Midbrain (tissue), 1 donor: ENCODE results near the gene C3orf20.

Experiments
- DNase-seq: peaks from one replicate; lab custom pipeline; 2025; lab: John Stamatoyannopoulos, UW

C3orf20 gene

DNA sequence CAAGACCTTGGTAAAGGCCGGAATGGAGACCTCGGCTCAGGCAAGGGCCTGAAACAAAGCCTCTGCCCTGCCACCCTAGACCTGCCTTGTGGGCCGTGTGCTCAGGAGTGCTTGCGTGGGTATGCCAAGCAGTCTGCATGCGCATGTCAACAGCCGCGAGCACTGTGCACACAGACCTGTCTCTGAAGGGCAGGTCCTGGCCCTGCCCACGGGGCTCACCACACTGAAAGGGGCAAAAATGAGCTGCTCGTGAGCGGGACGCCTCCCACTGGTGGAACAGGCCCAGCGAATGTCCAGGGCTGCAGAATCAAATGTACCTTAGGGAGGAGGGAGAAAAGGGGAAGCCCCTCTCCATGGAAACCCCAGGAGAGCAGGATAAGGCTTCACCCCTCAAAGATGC is 99.5 kb downstream of the C3orf20 start:
- DNase-seq = no peak

DNA sequence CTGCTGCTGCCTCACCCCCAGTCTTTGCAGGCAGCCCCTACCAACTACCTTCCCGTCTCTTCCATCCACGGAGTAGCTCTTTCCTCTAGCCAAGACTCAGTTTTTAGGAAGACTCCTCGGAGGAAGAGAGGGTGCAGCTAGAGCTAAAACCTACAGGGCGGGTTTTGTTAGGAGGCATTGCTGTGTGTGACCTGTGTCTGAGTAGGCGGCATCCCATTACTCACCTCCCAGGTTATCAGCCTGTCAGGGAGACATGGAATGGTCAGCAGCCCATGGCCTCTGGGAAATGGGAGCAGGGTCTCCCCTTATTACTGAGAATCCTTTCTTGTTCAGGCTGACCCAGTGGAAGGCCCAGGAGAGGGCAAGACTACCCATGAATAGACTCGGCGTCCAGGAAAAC is 100.1 kb downstream of the C3orf20 start:
- DNase-seq = no peak

DNA sequence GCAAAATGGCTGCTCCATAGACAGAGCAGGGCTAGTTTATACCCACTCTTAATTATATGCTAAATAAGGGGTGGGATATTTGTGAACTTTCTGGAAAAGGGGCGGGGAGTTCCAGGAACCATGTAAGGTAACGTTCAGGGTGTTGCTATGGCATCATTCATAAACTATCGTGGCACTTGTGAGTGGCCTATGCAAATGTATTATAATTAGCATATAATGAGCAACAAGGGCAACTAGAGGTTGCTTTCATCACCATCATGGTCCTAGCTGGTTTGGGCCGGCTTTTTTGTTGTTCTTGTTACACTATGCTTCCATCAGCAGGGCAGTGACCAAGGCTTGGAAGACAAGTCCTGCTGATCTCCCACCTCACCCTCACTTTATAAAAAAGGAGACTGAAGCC is 100.6 kb downstream of the C3orf20 start:
- DNase-seq = no peak

DNA sequence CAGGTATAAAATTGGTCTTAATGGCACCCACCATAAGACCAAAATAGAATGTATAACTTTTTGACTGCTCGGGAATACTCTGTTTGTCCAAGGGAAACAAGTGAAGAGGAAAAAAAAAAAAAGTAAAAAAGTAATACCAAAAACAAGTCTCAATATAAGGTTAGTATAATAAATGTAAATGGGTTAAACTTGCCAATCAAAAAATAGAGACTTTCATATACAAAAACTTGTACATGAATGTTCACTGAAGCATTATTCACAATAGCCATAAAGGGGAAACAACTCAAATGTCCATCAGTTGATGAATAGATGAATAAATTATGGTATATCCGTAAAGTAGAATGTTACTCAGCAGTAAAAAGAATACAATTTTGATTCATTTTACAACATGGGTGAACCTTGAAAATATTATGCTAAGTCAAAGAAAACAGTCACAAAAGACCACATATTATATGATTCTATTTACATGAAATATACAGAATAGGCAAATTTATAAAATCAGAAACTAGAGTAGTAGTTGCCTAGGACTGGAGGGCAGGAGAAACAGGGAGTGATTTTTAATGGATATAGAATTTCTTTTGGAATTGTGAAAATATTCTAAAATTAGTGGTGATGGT is 104.2 kb downstream of the C3orf20 start:
- no peak for DNase-seq

DNA sequence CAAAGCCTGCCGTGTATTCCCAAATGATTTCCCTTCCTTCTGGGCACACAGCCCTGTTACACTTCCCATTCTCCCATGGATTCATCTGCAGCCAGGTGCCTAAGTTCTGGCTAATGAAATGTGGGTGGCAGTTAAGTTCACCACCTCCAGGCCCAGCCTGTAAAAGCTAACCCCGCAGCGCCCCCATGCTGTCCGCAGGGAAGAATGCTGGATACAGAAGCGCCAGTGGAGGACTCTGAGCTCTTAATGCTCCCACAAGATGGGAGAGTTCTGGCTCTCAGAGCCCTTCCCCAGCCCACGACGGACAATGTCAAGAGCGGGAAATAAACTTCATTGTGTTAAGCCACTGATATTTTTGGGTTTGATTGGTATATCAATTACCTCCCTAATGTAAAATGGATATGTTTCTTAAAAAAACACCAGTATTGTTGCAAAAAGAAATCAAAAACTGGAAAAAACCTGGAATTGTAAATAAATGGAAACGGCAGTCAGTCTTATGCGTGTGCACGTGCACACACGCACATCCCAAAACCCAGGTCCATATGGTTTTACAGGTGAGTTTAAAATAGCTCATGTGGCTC is 106.1 kb downstream of the C3orf20 start:
- DNase-seq = no peak

DNA sequence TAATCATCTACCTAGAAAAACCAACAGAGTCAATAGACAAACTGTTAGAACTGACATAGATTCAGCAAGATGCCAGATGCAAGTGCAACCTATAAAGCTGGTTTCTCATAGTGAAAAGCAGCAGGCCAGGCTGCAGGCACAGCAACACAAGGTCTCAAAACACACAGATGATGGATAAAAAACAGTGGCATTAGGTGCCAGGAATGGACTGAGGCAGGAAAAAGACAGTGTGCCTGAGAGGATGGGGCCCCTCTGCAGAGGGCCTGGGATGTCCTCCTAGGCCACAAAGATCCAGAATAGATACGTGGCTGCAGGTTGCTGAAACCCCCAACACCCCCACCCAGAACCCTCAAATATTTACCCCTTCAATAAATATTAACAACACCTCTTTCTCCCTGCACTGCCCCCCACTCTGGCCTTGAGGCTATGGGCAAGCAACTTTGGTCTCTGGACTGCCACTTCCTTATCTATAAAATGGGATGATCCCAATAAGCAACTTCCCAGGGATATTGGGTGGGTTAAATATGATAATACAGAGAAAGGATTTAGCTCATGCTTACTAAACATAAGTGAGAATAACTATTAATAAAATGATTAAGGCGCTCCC is 108.6 kb downstream of the C3orf20 start:
- DNase-seq = no peak

DNA sequence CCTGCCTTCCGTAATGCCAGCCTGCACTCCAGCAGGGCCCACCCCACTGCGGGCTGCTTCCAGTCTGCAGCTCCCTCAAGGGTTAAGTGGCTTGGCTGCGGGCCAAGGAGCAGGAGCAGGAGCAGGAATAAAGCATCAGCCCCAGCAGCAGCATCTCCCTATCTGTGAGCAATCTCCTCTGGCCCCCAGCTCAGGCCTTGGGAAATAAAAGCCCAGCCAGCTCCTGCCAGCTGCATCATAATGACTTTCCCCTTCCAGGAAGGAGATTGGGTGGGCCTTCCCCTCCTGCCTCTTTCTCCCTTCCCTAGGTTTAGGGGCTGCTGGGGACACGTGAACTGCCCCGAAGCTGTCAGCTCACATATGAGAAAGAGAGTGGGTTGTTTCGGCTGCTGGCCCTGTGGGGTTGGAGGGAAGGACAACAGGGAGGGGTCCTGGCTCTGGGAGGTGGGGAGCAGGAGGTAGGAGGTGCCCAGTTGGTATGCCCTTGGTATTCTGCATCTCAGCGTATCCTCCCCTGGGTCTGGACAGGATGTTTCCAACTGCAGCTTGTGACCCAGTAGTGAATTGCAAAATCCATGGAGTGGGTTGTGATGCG is 109.2 kb downstream of the C3orf20 start:
- no peak for DNase-seq

DNA sequence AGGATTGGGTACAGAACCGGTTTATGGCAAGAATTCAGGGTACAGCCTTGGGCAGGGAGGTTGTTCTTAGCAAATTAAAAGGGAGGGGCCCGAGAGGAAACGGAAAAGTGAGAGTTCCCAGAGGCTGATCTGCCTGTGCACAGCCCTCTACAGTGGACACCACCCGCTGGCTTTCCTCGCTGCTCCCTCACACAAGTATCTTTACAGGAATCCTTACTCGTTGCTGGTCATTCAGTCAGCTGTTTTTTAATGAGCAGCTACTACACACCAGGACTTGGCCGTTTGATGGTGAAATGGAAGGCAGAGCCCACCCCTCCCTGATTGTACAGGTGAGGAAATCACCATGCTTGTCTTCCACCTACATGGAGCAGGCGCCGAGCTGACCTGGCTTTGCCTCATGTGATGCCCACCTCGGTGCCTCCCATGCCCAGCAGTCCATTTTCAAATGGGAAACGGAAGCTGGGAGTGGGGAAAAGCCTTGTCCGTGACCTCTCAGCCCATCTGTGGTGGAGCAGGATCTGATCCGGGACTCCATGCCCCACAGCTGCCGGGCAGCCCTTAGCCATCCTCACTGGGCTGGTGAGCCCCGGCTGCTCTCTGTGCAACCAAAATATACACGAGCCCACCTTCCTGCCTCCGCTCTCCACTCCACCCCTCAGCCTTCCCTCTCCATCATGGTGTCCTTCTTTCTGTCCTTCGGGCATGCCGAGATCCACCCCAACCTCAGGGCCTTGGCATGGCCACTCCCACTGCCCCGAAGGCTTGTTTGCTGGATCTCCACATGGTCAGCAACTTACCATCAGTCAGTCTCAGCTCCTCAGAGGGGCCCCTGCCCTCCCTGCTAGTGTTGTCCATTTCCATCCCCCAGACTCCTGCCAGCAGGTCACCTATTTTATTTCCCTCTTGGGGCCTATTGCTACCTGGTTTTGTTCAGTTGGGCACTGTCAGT is 110.5 kb downstream of the C3orf20 start:
- DNase-seq = no peak

DNA sequence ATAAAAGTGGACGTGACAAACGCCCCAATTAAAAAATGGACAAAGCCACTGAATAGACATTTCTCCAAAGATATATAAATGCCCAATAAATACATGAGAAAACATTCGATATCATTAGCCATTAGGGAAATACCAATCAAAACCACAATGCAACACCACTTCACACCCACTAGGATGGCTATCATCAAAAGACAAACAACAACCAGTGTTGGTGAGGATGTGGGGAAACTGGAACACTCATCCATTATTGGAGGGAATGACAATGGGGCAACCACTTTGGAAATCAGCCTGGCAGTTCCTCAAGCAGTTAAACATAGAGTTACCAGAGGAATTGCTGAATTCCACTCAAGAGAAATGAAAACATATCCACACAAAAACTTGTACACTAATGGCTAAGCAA is 111.4 kb downstream of the C3orf20 start:
- no peak for DNase-seq

DNA sequence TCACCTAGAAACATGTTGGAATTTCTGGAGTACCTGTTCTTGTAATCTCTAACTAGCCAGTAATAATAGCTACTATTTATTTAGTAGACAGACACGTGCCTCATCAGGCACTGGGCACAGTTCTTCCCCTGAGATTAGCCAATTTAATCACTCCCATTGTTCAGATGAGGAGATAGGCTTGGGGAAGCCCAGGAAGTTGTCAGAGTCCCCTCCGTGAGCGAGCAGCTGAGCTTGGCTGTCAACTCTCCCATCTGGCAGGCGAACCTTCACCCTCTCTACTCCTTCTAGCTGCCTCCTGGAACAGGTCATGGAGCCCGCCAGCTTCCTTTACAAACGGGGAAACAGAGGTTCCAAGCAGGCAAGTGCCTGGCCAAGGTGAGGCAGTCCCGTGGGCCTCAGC is 112.7 kb downstream of the C3orf20 start:
- no peak for DNase-seq

DNA sequence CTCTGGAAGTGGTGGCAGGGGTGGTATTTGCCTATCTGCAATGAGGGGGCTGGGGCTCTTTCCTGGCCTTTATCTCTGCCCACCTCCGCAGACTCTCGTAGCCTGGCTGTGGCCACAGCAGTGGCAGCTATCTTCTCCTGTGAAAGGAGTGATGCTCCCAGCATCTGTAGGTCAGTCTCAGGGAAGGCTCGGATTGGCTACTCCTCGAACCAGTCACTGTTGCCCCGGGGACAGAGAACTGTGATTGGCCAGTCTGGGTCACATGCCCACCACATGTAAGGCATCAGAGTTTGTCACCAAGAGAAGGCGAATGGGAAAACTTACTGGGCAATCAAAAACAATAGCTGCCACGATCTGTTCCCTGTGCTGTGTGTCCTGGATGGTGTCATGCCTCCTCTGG is 113.7 kb downstream of the C3orf20 start:
- no peak for DNase-seq

DNA sequence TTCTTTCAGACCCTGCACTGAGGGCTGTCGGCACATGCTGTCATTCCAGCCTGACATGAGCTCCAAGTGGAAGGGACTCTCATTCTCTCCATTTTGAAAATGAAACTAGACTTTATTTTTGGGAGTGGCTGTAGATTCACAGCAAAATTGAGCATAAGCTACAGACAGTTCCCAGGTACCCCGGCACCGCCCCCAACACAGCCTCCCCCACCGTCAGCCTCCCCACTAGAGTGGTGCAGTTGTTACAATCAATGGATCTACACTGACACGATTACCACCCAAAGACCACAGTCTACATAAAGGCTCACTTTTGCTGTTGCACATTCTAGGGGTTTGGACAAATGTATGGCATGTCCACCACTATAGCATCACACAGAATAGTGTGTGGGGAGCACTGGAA is 114.3 kb downstream of the C3orf20 start:
- no peak for DNase-seq

DNA sequence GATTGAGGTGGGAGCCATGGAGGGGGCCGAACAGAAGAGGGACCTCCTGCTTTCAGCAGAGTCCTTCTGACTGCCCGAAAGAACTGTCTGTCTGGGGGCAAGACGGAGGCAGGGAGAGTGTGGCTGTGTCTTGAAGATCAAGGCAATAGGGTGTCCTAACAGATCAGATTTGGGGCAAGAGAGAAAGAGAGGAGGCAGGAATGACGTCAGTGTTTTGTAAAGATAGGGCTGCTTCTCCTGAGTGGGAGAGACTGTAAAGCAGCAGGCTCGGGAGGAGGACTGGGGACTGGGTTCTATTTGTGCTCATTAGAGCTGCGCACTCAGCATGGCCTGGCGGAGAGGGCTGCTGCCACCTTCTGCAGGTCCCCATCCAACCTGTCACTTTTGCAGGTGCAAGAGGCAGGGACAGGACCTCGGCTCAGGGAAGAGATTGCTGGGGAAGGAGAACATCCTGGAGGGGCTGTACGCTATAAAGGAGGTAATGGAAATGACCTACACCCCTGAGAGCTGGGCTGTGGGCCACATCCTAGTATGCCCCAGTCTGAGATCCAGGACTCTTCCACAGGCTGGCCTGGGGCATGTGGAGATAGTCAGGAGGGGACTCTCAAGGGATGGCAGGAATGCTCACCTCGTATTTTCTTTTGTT is 114.8 kb downstream of the C3orf20 start:
- DNase-seq = no peak

DNA sequence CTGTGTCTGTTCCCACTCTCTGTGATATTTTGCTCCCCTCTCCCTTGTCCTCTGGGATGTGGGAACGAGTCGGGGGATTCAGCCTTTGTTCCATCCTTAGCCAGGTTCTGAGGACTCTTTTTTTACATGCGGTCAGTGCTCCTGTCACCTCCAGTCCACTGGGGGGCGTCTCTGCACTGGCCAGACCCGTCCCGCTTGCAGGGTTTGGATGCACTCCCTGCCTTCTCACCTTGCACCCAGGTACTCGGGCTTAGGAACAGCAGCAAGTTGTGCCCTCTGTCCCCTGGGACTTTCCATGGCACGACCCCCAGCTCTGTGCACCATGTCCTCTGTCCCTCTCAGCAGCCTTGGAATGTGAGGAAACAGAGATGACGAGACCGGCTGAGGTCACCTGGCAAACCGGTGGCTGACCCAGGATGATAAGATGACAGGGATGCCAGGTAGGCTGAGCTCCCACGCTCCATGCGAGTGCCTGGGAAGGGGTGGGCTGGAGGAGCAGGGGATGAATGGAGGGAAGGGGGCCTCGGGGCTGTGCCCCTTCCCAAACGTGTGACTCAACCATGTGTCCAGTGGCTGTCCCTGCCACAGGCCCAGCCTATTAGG is 116.5 kb downstream of the C3orf20 start:
- DNase-seq = no peak

DNA sequence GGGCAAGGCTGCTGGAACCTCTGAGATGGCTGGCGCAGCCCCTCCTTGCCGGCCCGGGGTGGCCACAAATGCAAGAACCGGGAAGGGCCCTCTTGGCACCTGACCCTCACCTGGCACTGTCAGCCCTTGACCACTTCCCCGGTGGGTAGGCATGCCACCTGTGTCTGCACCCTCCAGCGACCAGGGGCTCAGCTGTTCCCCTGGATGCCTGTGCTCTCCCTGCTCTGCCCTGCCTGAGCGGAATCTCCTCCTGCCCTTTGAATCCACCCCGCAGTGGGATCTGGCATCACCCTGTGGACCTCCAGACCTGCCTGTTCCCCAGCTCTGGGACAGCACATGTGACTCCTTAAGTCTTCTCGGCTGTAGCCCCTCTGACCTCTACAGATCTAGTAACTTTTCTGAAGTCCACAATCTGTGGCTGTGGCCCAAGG is 117.8 kb downstream of the C3orf20 start:
- DNase-seq = no peak

DNA sequence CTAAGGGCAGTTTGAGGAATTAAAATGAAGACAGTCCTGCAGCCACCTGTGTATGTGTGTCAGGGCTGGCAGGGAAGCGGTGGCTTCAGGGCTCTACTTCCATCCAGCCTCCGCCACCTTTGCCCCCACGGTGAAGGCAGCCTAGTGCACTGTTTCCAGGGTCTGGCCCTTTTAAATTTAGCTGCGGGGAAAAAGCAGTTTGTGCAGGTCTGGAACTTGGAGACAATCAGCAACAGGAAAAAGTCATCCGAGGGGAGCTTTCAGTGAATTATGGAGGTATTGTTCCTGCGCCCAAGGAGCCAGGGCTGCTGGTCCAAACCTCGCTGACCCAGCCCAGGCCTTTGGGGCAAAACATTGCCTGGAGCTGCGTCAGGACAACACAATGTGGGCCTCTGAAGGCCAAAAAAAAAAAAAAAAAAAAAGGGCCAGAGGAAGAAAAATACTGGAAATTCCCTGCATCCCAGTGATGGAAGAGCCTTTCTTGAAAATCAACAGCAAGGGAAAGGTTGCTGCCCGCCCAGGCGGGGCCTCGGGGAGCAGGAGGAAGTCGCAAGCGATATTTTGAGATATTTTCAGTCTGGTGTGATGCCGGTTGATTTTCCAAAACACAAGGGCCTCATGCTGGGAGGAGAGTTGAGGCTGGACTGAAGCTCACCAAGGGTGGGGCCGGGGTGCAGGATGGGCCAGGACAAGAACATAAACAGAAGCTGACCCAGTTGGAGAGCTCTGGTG is 118.4 kb downstream of the C3orf20 start:
- DNase-seq = no peak

DNA sequence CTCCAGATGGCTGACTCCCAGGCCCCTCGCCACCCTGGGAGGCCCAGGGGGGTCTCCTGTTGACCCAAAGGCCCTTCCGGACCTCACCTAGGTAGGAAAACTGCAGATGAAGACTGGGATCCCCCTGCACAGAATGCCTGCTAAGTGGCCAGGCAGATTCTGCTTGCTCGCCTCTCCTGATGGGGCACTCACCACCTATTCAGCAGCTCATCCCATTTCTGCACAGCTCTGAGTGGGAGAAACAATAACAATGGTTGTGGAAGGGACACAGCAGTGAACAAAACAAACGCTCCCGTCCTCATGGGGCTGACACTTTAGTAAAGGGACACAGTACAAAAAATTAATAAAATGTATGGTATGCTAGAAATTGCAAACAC is 118.9 kb downstream of the C3orf20 start:
- DNase-seq = no peak

DNA sequence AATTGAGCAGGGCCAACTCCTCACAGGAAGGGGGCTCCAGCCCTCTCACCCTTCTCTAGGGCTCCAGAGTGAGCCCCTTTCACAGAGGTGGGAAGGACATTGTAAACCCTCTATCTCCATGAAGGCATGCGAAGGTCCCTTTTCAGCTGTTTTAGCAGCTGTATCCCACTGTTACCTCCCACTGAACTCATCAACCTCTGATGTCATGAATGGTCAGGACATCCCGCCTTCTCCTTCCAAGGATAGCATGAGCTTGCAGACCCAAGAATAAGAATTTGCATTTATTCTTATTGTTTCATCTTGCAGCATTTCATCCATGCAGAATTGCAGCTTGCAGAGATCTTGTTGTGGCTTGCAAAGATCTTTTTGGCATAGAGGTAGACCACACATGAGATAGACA is 119.5 kb downstream of the C3orf20 start:
- no peak for DNase-seq

DNA sequence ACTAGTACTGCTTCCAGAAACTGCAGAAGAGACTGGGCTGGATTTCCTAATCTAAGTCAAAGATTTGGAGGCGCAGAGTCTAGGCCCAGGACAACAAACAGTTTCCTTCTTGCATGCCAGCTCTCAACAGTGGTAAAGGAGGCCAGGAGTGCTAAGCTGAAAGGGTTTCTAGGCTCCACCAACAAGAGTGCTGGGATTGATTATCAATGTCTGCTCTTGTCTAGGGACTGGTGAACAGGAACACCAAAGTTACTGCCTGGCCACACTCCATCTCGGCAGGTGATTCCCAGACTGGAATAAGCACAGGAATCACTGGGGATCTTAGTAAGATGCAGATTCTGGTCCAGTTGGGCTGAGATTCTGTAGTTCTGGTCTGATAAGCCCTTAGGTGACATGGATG is 121.1 kb downstream of the C3orf20 start:
- no peak for DNase-seq

DNA sequence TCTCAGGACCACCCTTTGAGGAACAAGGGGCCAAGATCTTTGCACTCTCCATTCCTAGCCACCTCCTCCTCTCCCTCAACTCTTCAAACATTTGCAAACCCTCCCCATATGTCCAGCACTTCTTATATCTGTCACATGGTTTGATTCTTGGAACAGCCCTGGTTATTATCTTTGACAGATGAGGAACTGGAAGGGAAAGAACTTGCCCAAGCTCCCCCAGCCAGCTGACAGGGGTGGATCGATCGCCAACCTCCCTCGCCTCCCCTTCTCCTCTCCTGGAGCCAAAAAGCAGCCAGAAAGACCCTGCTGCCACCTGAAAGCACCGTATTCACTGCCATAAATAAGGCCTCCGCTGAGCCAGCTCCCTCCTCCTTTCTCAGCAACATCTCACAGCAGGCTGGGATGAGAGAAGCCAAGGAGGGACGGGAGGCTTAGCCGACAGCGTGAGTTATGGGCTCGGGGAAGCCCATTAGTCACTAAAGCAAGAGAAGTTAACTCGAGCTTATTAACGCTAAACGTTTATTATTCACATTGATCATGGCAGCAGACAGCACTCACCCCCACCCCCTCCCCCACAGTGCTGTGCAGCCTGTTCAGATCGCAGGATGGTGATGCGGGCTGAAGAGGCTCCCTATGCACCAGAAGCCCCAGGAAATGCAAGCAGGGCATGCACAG is 121.6 kb downstream of the C3orf20 start:
- no peak for DNase-seq
